Neuronal stem cell (in vitro differentiated cells): ENCODE results near the gene ZNF740.
A peak's percentile ranks its signal among the peaks of the same experiment; 100 is the strongest.

ENCODE experiments used
- DNase-seq: peaks from one replicate; pipeline ENCODE4 v3.0.0-alpha.2; 2013; ENCODE audit warnings: low spot score
- H2AFZ ChIP-seq: one replicate; pipeline ENCODE4 v1.6.1; 2013; ENCODE audit warnings: mild to moderate bottlenecking, low read length, inconsistent platforms
- H2AK5ac ChIP-seq: 2 replicates; pipeline ENCODE4 v1.6.1; 2013; ENCODE audit warnings: low read depth, mild to moderate bottlenecking, inconsistent platforms, low read length, moderate library complexity, mixed read lengths
- H2BK120ac ChIP-seq: 2 replicates; pipeline ENCODE4 v1.6.1; 2013; ENCODE audit warnings: low read depth, mild to moderate bottlenecking, inconsistent platforms, low read length, moderate library complexity, mixed read lengths
- H2BK12ac ChIP-seq: one replicate; pipeline ENCODE4 v1.6.1; 2013; ENCODE audit warnings: low read length, inconsistent platforms
- H2BK15ac ChIP-seq: 2 replicates; pipeline ENCODE4 v1.6.1; 2013; ENCODE audit warnings: mild to moderate bottlenecking, low read length, inconsistent platforms, mixed read lengths
- H2BK5ac ChIP-seq: one replicate; pipeline ENCODE4 v1.6.1; 2013; ENCODE audit warnings: inconsistent platforms, mild to moderate bottlenecking, low read length, moderate library complexity
- H3K14ac ChIP-seq: one replicate; pipeline ENCODE4 v1.6.1; 2013; ENCODE audit warnings: low read length, inconsistent platforms
- H3K18ac ChIP-seq: 2 replicates; pipeline ENCODE4 v1.6.1; 2013; ENCODE audit warnings: low read length, inconsistent platforms
- H3K23ac ChIP-seq: 2 replicates; pipeline ENCODE4 v1.6.1; 2013; ENCODE audit warnings: low read depth, mild to moderate bottlenecking, mixed read lengths, low read length, inconsistent platforms; ENCODE audit not compliant: poor library complexity
- H3K27ac ChIP-seq: replicated peaks from 3 replicates; pipeline ENCODE4 v1.5.1; 2013; ENCODE audit warnings: low read length, inconsistent platforms
- H3K27me3 ChIP-seq, 3 experiments: 2 replicates each; pipeline ENCODE4 v1.6.1; 2013; ENCODE audit warnings: low read length in 3 of 3, mild to moderate bottlenecking in 2 of 3, inconsistent platforms in 1 of 3, low read depth in 1 of 3, mixed read lengths in 1 of 3, moderate library complexity in 1 of 3; ENCODE audit not compliant: control insufficient read depth in 3 of 3, insufficient read depth in 3 of 3
- H3K36me3 ChIP-seq, 2 donors: replicated peaks in 1 of 2; 2 replicates each; pipeline ENCODE4 v1.6.1; 2013; ENCODE audit warnings: low read length in 2 of 2; ENCODE audit not compliant: control insufficient read depth in 2 of 2, insufficient read depth in 2 of 2
- H3K4ac ChIP-seq: 2 replicates; pipeline ENCODE4 v1.6.1; 2013; ENCODE audit warnings: inconsistent platforms, mild to moderate bottlenecking, low read length, moderate library complexity
- H3K4me1 ChIP-seq, 2 donors: 1 replicate in 1 of 2; 2 replicates in 1 of 2; pipeline ENCODE4 v1.6.1; 2013; ENCODE audit warnings: low read length in 2 of 2, low read depth in 1 of 2; ENCODE audit not compliant: control insufficient read depth in 2 of 2, insufficient read depth in 1 of 2
- H3K4me2 ChIP-seq: one replicate; pipeline ENCODE4 v1.6.1; 2013; ENCODE audit warnings: mild to moderate bottlenecking, low read length, inconsistent platforms; ENCODE audit not compliant: insufficient read depth, poor library complexity, severe bottlenecking
- H3K4me3 ChIP-seq, 2 donors: 2 replicates each; pipeline ENCODE4 v1.5.1; 2013; ENCODE audit warnings: low read length in 2 of 2, mild to moderate bottlenecking in 2 of 2, inconsistent platforms in 1 of 2, moderate library complexity in 1 of 2
- H3K79me1 ChIP-seq: one replicate; pipeline ENCODE4 v1.6.1; 2013; ENCODE audit warnings: low read depth, mild to moderate bottlenecking, inconsistent platforms, low read length, moderate library complexity
- H3K9ac ChIP-seq: one replicate; pipeline ENCODE4 v1.6.1; 2013; ENCODE audit warnings: mild to moderate bottlenecking, low read depth, low read length, inconsistent platforms; ENCODE audit not compliant: poor library complexity
- H3K9me3 ChIP-seq, 2 donors: replicated peaks in 1 of 2; 2 replicates each; pipeline versions ENCODE3 to v1.6.1; 2013; ENCODE audit warnings: low read length in 2 of 2, mild to moderate bottlenecking in 2 of 2, inconsistent platforms in 1 of 2, low read depth in 1 of 2, mixed read lengths in 1 of 2, moderate library complexity in 1 of 2; ENCODE audit not compliant: control insufficient read depth in 2 of 2, insufficient read depth in 1 of 2
- H4K8ac ChIP-seq: one replicate; pipeline ENCODE4 v1.6.1; 2013; ENCODE audit warnings: low read depth, mild to moderate bottlenecking, inconsistent platforms, low read length, moderate library complexity
- H4K91ac ChIP-seq: one replicate; pipeline ENCODE4 v1.6.1; 2013; ENCODE audit warnings: low read length, low read depth, mild to moderate bottlenecking, inconsistent platforms; ENCODE audit not compliant: poor library complexity
- WGBS, 2 donors: extraction: QIAGEN DNeasy Blood & Tissue Kit; methylation state at CpG; one replicate each; pipeline ENCODE4 v1.1.7; 2013; ENCODE audit warnings: missing lambda C conversion rate in 2 of 2, mixed read lengths in 1 of 2; ENCODE audit not compliant: insufficient read length in 2 of 2, insufficient replicate concordance in 1 of 2; ENCODE audit errors: extremely low coverage in 2 of 2; 5-methylcytosine and 5-hydroxymethylcytosine counted together

The ZNF740 gene

DNA sequence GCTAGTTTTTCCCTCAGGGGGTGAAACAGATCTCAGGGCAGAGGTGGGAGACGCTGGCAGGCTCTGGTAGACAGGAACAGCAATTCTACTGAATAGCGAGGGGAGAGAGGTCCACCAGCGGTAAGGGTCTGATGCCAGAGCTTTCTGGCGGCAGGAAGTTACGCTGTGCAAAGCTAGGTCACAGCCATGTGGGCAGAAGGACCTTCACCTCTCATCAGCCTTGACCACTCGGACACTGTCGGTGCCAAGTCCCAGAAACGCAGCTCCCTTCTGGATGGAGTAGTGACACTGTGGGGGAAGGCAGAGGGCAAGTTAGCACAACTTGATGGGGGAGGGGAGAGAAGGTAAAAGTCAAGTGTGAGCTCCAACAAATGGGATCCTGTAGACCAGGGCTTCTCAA lies 10.3 kb upstream of the ZNF740 start:
- Histone ChIP-seq H3K79me1 (no peaks in the 10 kb centered on the region), H4K91ac (no peak overlapping the region), H3K9me3 (no peaks in the 10 kb centered on the region), H3K27me3 (no peaks in the 10 kb centered on the region), H3K36me3 (peaks cover 4 to 5% of the 10 kb centered on the region in 2 donors), H2BK15ac (no peak overlapping the region), H2AFZ (no peak overlapping the region), H2BK5ac (no peak overlapping the region), H2BK120ac (no peak overlapping the region), H3K4me3 (no peak overlapping the region), H3K4ac (no peak overlapping the region), H2AK5ac (no peak overlapping the region), H3K18ac (no peak overlapping the region), H3K4me1 (peaks cover 5 to 6% of the 10 kb centered on the region in 2 donors), H3K23ac (no peak overlapping the region), H3K27ac (no peak overlapping the region), H3K9ac (no peak overlapping the region), H3K4me2 (no peak overlapping the region), H3K14ac (no peak overlapping the region), H2BK12ac (no peak overlapping the region), H4K8ac (no peak overlapping the region)
- WGBS, 2 donors: no CpG with 5 or more reads among the region's 8 CpGs
- no peak for DNase-seq

DNA sequence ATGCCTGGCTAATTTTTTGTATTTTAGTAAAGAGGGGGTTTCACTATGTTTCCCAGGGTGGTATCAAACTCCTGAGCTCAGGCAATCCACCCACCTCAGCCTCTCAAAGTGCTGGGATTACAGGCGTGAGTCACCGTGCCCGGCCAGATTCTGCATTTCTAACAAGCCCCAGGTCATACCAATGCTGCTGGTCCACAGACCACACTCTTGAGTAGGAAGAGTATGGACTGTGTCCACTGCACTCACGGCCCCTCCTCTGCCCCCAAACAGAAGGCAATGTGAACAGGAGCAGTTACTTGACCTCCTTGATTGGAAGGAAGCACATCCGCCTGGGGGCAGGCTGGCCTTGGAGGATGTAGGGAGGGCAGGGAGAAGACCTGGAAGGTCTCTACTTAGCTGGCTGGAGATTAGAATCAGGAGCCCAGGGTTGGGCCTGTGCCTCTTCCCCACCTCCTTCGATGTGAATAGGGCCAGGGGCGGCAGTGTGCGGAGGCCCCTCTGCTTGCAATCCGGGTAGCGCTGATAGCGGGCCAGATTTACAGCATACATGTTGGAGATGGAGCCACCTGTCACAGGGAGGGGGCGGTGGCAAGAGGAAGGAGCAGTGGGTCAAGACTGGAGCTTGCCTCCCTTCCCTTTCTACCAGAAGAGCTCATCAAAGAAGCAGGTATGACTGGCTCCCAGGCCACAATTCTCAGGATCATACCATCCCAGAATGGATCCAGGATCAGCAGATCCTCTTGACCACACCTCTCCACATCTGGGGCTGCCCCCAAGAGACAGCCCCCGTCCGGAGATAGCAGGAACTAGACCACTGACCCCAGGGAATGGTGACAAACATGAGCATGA lies 9.4 kb upstream of the ZNF740 start:
- Histone ChIP-seq H3K36me3 (peaks cover 4 to 5% of the 10 kb centered on the region in 2 donors), H2BK12ac (no peak overlapping the region), H3K9ac (no peak overlapping the region), H3K9me3 (no peaks in the 10 kb centered on the region), H4K8ac (no peak overlapping the region), H4K91ac (no peak overlapping the region), H2BK5ac (peak overlapping the region; percentile 11), H3K4me1 (peaks cover 5 to 9% of the 10 kb centered on the region in 2 donors), H2BK15ac (no peak overlapping the region), H2AK5ac (no peak overlapping the region), H3K79me1 (no peaks in the 10 kb centered on the region), H2AFZ (no peak overlapping the region), H3K14ac (no peak overlapping the region), H3K4me3 (no peak overlapping the region), H2BK120ac (no peak overlapping the region), H3K4ac (no peak overlapping the region), H3K23ac (peak overlapping the region; percentile 67), H3K27ac (no peak overlapping the region), H3K4me2 (no peak overlapping the region), H3K27me3 (no peaks in the 10 kb centered on the region), H3K18ac (no peak overlapping the region)
- no CpG with 5 or more reads among the region's 14 CpGs for WGBS, 2 donors
- DNase-seq: no peak

DNA sequence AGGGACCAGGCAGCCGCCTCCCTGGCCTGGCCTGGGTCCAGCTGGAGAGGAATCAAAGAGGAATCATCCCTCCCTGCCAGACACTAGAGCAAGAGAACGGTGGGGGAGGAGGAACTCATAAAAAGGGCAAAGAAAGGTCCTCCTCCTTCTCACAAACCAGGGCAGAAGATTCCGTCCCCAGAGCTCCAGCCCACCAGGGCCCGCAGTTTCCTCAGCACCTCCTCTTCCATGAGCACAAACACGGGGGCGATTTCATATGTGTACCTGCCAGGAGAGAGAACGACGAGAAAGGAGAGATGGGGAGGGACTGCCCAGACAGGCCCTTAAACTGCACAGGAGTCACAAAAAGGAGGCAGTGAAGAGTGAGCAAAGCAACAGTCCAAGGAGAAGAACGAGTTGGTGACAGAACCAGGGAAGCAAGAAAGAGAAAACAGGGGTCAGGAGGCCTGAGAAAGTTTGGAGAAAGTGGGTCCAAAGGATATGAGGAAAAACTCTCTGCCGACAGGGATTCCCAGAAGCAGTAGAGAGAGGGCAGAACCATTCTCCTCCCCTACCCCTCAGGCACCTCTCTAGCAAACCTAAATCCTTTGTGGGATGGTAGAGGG lies 8.7 kb upstream of the ZNF740 start:
- peaks cover 5 to 9% of the 10 kb centered on the region in 2 donors for H3K4me1 ChIP-seq
- no peak overlapping the region for H3K18ac ChIP-seq
- H2AFZ ChIP-seq: no peak overlapping the region
- H2BK15ac ChIP-seq: no peak overlapping the region
- no peak overlapping the region for H3K14ac ChIP-seq
- H4K91ac ChIP-seq: no peak overlapping the region
- no peak overlapping the region for H3K23ac ChIP-seq
- H3K9me3 ChIP-seq: no peaks in the 10 kb centered on the region
- peak overlapping the region; percentile 11 for H2BK5ac ChIP-seq
- H3K9ac ChIP-seq: no peak overlapping the region
- no peak overlapping the region for H2AK5ac ChIP-seq
- H3K27me3 ChIP-seq: no peaks in the 10 kb centered on the region
- no peak overlapping the region for H3K27ac ChIP-seq
- peaks cover 4 to 5% of the 10 kb centered on the region in 2 donors for H3K36me3 ChIP-seq
- no peak overlapping the region for H2BK120ac ChIP-seq
- no peak overlapping the region for H3K4me3 ChIP-seq
- no CpG with 5 or more reads among the region's 10 CpGs for WGBS, 2 donors
- no peaks in the 10 kb centered on the region for H3K79me1 ChIP-seq
- H2BK12ac ChIP-seq: no peak overlapping the region
- H4K8ac ChIP-seq: no peak overlapping the region
- H3K4me2 ChIP-seq: no peak overlapping the region
- H3K4ac ChIP-seq: no peak overlapping the region
- DNase-seq: no peak

DNA sequence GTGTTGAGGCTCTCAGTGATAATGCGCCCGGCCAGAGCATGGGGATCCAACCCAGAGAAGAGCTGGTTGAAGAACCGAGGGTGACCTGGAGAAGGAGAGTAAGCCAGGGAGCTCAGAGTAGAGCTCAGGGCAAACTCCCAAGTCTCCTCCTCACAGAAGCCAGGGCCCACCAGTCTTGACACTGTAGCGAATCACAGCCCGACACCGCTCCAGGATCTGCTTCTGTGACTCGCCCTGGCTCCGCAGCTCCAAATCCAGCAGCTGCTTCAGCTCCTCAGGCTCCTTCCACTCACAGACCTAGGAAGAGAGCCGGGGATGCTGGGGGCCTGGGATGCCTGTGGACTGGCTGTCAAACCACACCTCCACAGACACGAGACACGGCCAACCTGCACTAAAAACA lies 8.2 kb upstream of the ZNF740 start:
- Histone ChIP-seq H4K8ac (no peak overlapping the region), H2BK12ac (no peak overlapping the region), H2BK120ac (no peak overlapping the region), H2BK15ac (no peak overlapping the region), H3K4ac (no peak overlapping the region), H3K27ac (no peak overlapping the region), H3K27me3 (no peaks in the 10 kb centered on the region), H3K79me1 (no peaks in the 10 kb centered on the region), H3K4me1 (peaks cover 5 to 9% of the 10 kb centered on the region in 2 donors), H4K91ac (no peak overlapping the region), H3K14ac (no peak overlapping the region), H3K36me3 (peaks cover 4 to 5% of the 10 kb centered on the region in 2 donors), H2BK5ac (no peak overlapping the region), H3K9ac (no peak overlapping the region), H3K23ac (no peak overlapping the region), H3K9me3 (no peaks in the 10 kb centered on the region), H2AFZ (no peak overlapping the region), H2AK5ac (no peak overlapping the region), H3K4me2 (no peak overlapping the region), H3K4me3 (no peak overlapping the region), H3K18ac (no peak overlapping the region)
- DNase-seq: no peak
- WGBS, 2 donors: no CpG with 5 or more reads among the region's 11 CpGs
